Right atrium auricular region (tissue), 2 donors: ENCODE data around the gene RAP1A. TPM values are rescaled to one million over a fixed set of nuclear protein-coding genes. Genes with fewer than 3 reads are reported as not detected.

Experiments used
- DNase-seq: peaks from one replicate; pipeline ENCODE4 v3.0.0-alpha.2; 2019; ENCODE audit warnings: low spot score
- H3K27ac ChIP-seq, 2 donors: fragments of 200-600 bp; sonication (generic); 1 replicate in 1 of 2; 2 replicates in 1 of 2; pipeline ENCODE4 v1.5.1; 2016 to 2019
- H3K27me3 ChIP-seq, 2 donors: fragments of 200-600 bp; sonication (generic); one replicate each; pipeline versions ENCODE4 v1.5.1 to v1.6.0; 2017 to 2019
- H3K36me3 ChIP-seq: fragments of 200-600 bp; sonication (generic); one replicate; pipeline ENCODE4 v1.5.1; 2016
- H3K4me1 ChIP-seq, 2 donors: fragments of 200-600 bp; sonication (generic); one replicate each; pipeline versions ENCODE4 v1.5.1 to v1.6.0; 2017 to 2019
- H3K4me3 ChIP-seq, 2 donors: fragments of 200-600 bp; sonication (generic); 1 replicate in 1 of 2; 2 replicates in 1 of 2; pipeline ENCODE4 v1.5.1; 2017 to 2019; ENCODE audit warnings: mild to moderate bottlenecking in 1 of 2, moderate library complexity in 1 of 2
- H3K9me3 ChIP-seq, 2 donors: fragments of 200-600 bp; sonication (generic); one replicate each; pipeline ENCODE4 v1.5.1; 2019
- total RNA-seq, 2 donors: library from RNA; depleted of rRNA; stranded (reverse); fragments of >200 nt; gene quantifications; one replicate each; pipeline ENCODE4 v1.1.0, GENCODE V29; 2016
- TF ChIP-seq, protein P1 (sequence below), 2 donors: fragments of 200-600 bp; sonication (generic); IDR thresholded peaks; one replicate each; pipeline ENCODE4 v1.5.1; 2019; ENCODE audit warnings: antibody characterized with exemption in 2 of 2

RAP1A gene
- total RNA-seq, 2 donors from 2014 or later: 62.1 to 72.8 TPM

DNA sequence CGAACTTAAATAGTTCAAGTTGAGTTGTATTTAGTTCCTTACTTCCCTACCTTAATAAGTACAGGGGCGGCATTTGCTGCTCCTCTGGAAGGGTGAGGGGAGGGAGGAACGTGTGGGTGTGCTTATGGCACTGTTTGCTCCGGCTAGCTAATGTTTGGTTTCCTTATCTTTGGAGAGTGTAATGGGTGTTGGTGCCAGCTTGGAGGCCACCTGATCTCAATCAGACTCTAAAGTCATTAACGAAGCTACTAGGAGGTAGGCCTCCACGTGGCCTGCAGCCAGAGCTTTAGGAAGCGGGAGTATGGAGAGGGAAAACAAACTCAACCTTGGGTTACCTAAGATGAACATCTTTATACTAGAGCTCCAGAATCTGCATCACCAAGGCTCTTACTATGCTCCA lies 43.0 kb upstream of the RAP1A start:
- TF ChIP-seq, protein P1, sequence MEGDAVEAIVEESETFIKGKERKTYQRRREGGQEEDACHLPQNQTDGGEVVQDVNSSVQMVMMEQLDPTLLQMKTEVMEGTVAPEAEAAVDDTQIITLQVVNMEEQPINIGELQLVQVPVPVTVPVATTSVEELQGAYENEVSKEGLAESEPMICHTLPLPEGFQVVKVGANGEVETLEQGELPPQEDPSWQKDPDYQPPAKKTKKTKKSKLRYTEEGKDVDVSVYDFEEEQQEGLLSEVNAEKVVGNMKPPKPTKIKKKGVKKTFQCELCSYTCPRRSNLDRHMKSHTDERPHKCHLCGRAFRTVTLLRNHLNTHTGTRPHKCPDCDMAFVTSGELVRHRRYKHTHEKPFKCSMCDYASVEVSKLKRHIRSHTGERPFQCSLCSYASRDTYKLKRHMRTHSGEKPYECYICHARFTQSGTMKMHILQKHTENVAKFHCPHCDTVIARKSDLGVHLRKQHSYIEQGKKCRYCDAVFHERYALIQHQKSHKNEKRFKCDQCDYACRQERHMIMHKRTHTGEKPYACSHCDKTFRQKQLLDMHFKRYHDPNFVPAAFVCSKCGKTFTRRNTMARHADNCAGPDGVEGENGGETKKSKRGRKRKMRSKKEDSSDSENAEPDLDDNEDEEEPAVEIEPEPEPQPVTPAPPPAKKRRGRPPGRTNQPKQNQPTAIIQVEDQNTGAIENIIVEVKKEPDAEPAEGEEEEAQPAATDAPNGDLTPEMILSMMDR (IDR thresholded peaks at IDR 0.05): no peak
- H3K36me3 ChIP-seq: no peaks in the 10 kb centered on the region
- no peak for DNase-seq

DNA sequence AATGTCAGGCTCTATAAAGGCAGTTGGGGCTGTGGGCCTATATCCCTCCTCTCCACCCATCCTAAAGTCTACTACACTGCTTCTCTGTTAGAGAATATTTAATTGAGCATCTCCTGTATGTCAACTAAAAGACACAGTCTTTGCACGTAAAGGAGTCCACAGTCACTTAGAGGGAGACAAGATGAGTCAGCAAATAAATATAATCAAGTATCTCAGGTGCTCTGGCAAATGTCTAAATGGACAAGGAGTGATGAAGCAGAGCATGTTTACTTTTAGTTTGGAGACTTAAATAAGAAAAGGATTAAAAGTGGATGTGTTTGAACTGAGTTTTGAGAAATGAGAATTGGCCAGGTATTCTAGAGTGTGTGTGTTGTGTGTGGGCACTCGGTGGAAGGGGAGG lies 41.8 kb upstream of the RAP1A start:
- Histone ChIP-seq H3K27me3 (no peaks in the 10 kb centered on the region), H3K36me3 (no peaks in the 10 kb centered on the region), H3K4me3 (no peak overlapping the region), H3K9me3 (no peaks in the 10 kb centered on the region), H3K4me1 (peaks cover 0 to 5% of the 10 kb centered on the region in 2 donors), H3K27ac (no peak overlapping the region)
- TF ChIP-seq, protein P1 (IDR thresholded peaks at IDR 0.05): no peak
- no peak for DNase-seq

More for the DNA sequence above, 43.0 kb upstream of the RAP1A start:
- Histone ChIP-seq H3K27me3 (no peaks in the 10 kb centered on the region), H3K4me3 (no peak overlapping the region), H3K9me3 (no peaks in the 10 kb centered on the region), H3K4me1 (peaks cover 0 to 6% of the 10 kb centered on the region in 2 donors), H3K27ac (no peak overlapping the region)

DNA sequence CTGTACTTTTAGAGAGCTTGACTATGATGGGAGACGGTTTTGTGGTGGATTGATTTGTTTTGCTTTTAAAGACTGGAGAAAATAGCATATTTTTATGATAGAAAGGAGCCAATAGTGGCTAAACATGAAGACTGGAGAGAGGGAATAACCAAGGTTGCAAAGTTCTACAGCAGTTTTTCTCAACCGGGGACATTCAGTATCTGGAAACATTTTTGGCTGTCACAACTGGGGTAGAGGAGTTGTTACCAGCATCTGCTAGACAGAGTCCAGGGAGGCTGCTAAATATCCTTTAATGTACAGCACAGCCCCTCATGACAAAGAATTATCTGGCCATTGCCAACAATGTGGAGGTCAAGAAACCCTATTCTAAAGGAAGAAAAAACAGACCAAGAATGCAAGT lies 38.4 kb upstream of the RAP1A start:
- TF ChIP-seq, protein P1 (IDR thresholded peaks at IDR 0.05): no peak
- DNase-seq: no peak
- no peaks in the 10 kb centered on the region for H3K36me3 ChIP-seq
- no peak overlapping the region for H3K4me3 ChIP-seq
- H3K27ac ChIP-seq: no peak overlapping the region
- H3K27me3 ChIP-seq: no peaks in the 10 kb centered on the region
- no peaks in the 10 kb centered on the region for H3K9me3 ChIP-seq
- peaks cover 0 to 10% of the 10 kb centered on the region in 2 donors for H3K4me1 ChIP-seq

DNA sequence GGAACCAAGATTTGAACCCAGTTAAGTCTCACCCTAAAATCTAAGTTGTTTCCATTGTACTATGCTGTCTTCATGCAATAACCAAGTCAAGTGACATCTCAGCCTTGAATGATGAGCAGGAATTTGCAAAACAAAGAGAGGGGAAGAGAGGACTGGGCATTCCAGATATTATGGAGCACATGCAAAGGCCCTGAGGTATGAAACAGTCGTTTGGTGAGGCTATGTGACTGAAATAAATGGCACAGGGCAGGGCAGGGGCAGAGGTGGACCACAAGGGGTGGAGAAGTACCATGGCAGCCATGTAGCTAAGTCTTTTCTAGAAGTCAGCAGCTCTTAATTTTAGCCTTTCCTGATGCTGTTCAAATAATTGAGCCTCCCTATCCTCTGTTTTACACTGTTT lies 37.6 kb upstream of the RAP1A start:
- H3K27ac ChIP-seq: no peak overlapping the region
- no peaks in the 10 kb centered on the region for H3K36me3 ChIP-seq
- H3K4me1 ChIP-seq: peaks cover 0 to 10% of the 10 kb centered on the region in 2 donors
- H3K4me3 ChIP-seq: no peak overlapping the region
- TF ChIP-seq, protein P1 (IDR thresholded peaks at IDR 0.05): no peak
- DNase-seq: no peak
- no peaks in the 10 kb centered on the region for H3K27me3 ChIP-seq
- H3K9me3 ChIP-seq: no peaks in the 10 kb centered on the region

DNA sequence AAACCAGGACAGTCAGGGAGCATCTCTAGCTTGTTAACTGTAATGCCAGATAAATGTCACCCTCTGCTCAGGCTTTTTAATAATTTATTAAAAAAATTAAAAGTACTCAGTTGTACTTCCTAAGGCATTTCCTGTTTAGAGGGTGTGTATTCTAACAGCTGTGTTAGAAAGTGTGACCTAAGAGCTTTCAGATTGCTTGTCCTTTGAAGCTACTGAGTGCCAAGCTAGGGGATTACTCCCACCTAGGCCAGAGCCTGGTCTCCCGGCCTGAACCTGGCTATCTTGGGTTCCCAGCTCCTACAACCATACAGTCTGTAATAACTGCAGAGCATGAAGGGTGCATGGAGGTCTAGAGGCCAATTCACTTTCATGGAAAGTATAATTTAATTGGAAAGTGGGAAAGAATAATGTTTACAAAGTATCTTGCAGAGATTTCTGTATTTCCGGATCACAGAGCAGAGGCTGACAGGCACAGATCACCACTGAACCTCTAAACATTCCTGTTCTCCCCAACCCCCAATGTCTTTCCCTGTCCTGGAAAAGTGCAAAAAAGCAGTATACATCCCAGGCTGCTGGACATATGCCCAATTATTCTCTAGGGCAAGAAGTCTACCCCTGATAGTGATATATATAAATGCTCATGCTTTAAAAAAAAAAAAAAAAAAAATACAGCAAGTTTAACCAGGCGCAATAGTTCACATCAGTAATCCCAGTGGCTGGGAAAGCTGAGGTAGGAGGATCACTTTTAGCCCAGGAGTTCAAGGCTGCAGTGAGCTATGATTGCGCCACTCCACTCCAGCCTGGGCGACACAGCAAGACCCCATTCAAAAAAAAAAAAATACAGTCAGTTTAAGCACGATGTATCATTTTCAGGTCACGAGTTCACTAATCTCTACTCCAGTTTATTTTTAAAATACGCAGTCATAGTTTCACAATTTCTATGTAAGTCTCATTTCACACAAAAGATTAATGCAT lies 36.7 kb upstream of the RAP1A start:
- Histone ChIP-seq H3K27me3 (no peaks in the 10 kb centered on the region), H3K27ac (no peak overlapping the region), H3K36me3 (no peaks in the 10 kb centered on the region), H3K9me3 (no peaks in the 10 kb centered on the region), H3K4me3 (no peak overlapping the region), H3K4me1 (peaks cover 0 to 10% of the 10 kb centered on the region in 2 donors)
- DNase-seq: no peak
- TF ChIP-seq, protein P1 (IDR thresholded peaks at IDR 0.05): no peak
